Keratinocyte (primary cell): ENCODE results near the gene TMEM233.

Source experiments
- EZH2 ChIP-seq: IDR thresholded peaks from one replicate; pipeline ENCODE4 v1.6.1; 2012; ENCODE audit warnings: inconsistent platforms, mild to moderate bottlenecking, low read length, moderate library complexity
- TF ChIP-seq, protein P1 (sequence below), 3 experiments: IDR thresholded peaks in 1 of 3; conservative IDR thresholded peaks in 1 of 3; optimal IDR thresholded peaks in 1 of 3; 2 replicates in 2 of 3; 3 replicates in 1 of 3; pipeline versions ENCODE3 to v1.5.1; 2011; ENCODE audit warnings: low read length in 3 of 3, mild to moderate bottlenecking in 3 of 3, moderate library complexity in 2 of 3, control low read depth in 1 of 3, inconsistent platforms in 1 of 3; ENCODE audit not compliant: insufficient read depth in 2 of 3; ENCODE audit errors: extremely low read depth in 1 of 3

DNA sequence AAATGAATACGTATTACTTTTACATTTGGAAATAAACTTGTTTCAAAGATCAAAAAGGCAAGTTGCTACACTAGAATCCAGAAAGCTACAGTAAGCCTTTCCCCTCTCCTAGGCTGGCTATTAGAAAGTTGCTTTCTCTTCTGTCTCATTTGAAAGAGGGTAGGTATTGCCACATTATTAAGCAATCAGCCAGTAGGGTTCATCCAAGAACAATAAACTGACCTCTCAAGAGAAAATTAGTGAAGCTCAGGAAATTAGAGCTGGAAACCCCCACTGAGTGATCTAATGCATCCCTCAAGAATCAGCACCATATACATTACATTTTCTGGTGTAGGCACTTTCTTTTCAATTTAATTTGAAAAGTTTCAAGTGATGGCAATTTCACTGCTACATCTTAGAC, 4.5 kb upstream of the TMEM233 start:
- TF ChIP-seq, protein P1, sequence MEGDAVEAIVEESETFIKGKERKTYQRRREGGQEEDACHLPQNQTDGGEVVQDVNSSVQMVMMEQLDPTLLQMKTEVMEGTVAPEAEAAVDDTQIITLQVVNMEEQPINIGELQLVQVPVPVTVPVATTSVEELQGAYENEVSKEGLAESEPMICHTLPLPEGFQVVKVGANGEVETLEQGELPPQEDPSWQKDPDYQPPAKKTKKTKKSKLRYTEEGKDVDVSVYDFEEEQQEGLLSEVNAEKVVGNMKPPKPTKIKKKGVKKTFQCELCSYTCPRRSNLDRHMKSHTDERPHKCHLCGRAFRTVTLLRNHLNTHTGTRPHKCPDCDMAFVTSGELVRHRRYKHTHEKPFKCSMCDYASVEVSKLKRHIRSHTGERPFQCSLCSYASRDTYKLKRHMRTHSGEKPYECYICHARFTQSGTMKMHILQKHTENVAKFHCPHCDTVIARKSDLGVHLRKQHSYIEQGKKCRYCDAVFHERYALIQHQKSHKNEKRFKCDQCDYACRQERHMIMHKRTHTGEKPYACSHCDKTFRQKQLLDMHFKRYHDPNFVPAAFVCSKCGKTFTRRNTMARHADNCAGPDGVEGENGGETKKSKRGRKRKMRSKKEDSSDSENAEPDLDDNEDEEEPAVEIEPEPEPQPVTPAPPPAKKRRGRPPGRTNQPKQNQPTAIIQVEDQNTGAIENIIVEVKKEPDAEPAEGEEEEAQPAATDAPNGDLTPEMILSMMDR (optimal IDR thresholded peaks at IDR 0.05 in 1 of 3, IDR thresholded peaks at IDR 0.05 in 1 of 3, conservative IDR thresholded peaks at IDR 0.05 in 1 of 3; ENCODE audit: extremely low read depth in 1 of 3, insufficient read depth in 2 of 3, low read length in 3 of 3): no peak
- TF ChIP-seq EZH2: no peak
